ENCODE measurements around the gene FOXK2. TPM values are rescaled to one million over a fixed set of nuclear protein-coding genes. Genes with fewer than 3 reads are reported as not detected.

The FOXK2 gene
- total RNA-seq, 1 donor from 2014 or later, result 95.2 TPM

DNA sequence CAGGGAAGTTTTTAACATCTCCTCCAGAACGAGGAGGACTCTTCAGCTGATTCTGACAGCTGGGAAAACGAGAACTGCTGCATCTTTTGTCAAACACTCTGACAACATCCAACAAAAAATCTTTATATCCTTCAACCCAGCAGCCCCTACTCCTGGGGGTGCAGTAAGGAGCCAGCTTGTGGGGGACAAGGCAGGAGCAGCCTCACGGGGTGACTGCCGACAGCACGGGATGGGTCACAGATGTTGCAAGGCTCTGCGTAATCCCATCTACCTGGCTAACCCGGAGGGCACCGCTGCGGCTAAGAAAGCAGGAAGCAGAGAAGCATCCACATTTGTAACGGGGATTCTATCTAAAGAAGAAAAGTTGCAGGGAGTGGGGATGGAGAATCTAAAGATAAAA lies 100.1 kb downstream of the FOXK2 start:
- intact Hi-C loops (cut with micrococcal nuclease), result no loop called here
- Mint-ChIP-seq H3K27me3 (ENCODE audit: low read depth) (no peaks in the 10 kb centered on the region), H3K9me3 (no peaks in the 10 kb centered on the region)

GRCh38 chr17:82623707-82624106 lies 104.2 kb downstream of the FOXK2 start:
- H3K9me3 Mint-ChIP-seq, result no peaks in the 10 kb centered on the region
- no peak overlapping the region for H3K27ac Mint-ChIP-seq
- H3K36me3 Mint-ChIP-seq (ENCODE audit: low read depth), result peaks cover 70% of the 10 kb centered on the region
- DNase-seq (ENCODE audit: low spot score), result no peak
- intact Hi-C loops (cut with micrococcal nuclease), result no loop called here
- H3K4me1 Mint-ChIP-seq (ENCODE audit: low read depth), result no peaks in the 10 kb centered on the region
- H3K27me3 Mint-ChIP-seq (ENCODE audit: low read depth), result no peaks in the 10 kb centered on the region
- no peak overlapping the region for H3K4me3 Mint-ChIP-seq (ENCODE audit: low read depth)

More for the DNA sequence above, 100.1 kb downstream of the FOXK2 start:
- Mint-ChIP-seq H3K4me3 (ENCODE audit: low read depth) (no peak overlapping the region), H3K4me1 (ENCODE audit: low read depth) (no peaks in the 10 kb centered on the region), H3K36me3 (ENCODE audit: low read depth) (peaks cover 70% of the 10 kb centered on the region), H3K27ac (no peak overlapping the region)
- no peak for DNase-seq (ENCODE audit: low spot score)

- intact Hi-C loops (cut with micrococcal nuclease), result no loop called here
- peaks cover 66% of the 10 kb centered on the region for H3K36me3 Mint-ChIP-seq (ENCODE audit: low read depth)
- H3K27ac Mint-ChIP-seq, result no peak overlapping the region
- no peaks in the 10 kb centered on the region for H3K27me3 Mint-ChIP-seq (ENCODE audit: low read depth)
- no peaks in the 10 kb centered on the region for H3K4me1 Mint-ChIP-seq (ENCODE audit: low read depth)
- no peak for DNase-seq (ENCODE audit: low spot score)
- no peak overlapping the region for H3K4me3 Mint-ChIP-seq (ENCODE audit: low read depth)
- H3K9me3 Mint-ChIP-seq, result no peaks in the 10 kb centered on the region
Observed at GRCh38 chr17:82627405-82627804, 107.9 kb downstream of the FOXK2 start.

DNA sequence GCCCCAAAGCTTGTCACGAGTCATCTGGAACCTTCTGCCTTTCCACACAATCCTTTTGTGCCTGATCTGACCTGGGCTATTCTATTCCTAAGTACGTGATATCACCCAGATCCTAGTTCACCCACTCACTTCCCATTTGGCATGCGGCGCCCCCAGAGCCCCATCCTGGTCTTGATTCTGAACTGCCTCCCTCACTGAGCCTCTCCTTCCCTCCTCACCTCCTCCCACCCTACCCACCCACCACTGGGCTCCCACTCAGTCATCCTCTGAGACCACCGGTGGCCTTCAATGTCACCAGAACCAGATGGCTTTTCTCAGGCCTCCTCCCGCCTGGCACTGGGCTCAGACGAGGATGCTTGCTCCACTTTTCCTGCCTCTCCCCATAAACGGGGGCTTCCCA lies 110.2 kb downstream of the FOXK2 start:
- no peaks in the 10 kb centered on the region for H3K27me3 Mint-ChIP-seq (ENCODE audit: low read depth)
- no peak overlapping the region for H3K4me3 Mint-ChIP-seq (ENCODE audit: low read depth)
- DNase-seq (ENCODE audit: low spot score), result no peak
- H3K36me3 Mint-ChIP-seq (ENCODE audit: low read depth), result peaks cover 64% of the 10 kb centered on the region
- H3K4me1 Mint-ChIP-seq (ENCODE audit: low read depth), result peaks cover 2% of the 10 kb centered on the region
- H3K9me3 Mint-ChIP-seq, result no peaks in the 10 kb centered on the region
- H3K27ac Mint-ChIP-seq, result no peak overlapping the region
- intact Hi-C loops (cut with micrococcal nuclease), result no loop called here

DNA sequence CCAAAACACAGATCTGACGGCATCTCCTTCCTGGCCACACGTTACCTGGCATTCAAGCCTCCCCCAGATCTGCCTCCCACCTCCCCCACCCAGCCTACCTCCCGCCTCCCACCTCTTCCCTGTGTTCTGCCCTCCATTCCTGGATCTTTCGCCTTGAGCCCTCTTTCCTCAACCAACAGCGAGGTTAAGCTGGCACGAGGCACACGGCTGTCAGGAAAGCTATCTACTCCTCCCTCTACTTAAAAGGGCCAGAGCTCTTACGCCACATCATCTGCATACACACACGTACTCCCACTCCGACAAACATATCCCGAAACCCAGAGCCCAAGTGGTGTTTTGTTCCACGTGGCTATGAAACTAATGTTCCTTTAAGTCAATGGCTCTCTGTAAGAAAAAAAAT lies 110.7 kb downstream of the FOXK2 start:
- H3K4me3 Mint-ChIP-seq (ENCODE audit: low read depth), result no peak overlapping the region
- H3K36me3 Mint-ChIP-seq (ENCODE audit: low read depth), result peaks cover 61% of the 10 kb centered on the region
- H3K4me1 Mint-ChIP-seq (ENCODE audit: low read depth), result peaks cover 2% of the 10 kb centered on the region
- no peak for DNase-seq (ENCODE audit: low spot score)
- no peak overlapping the region for H3K27ac Mint-ChIP-seq
- intact Hi-C loops (cut with micrococcal nuclease), result no loop called here
- H3K27me3 Mint-ChIP-seq (ENCODE audit: low read depth), result no peaks in the 10 kb centered on the region
- no peaks in the 10 kb centered on the region for H3K9me3 Mint-ChIP-seq

DNA sequence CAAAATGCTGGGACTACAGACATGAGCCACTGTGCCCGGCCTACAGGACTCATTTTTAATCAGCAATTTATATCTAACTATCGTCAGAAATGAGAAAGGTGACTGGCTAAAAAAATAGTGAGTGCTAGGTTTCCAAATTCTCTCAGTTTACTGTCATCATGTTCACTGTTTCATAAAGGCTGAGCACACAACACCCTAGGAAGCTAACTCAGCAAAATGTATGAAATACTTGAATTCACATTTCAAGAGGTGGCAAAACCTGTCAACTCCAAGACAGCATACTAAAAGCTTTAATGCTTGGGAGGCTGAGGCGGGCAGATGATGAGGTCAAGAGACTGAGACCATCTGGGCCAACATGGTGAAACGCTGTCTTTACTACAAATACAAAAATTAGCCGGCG lies 112.0 kb downstream of the FOXK2 start:
- peaks cover 60% of the 10 kb centered on the region for H3K36me3 Mint-ChIP-seq (ENCODE audit: low read depth)
- H3K27me3 Mint-ChIP-seq (ENCODE audit: low read depth), result no peaks in the 10 kb centered on the region
- H3K4me3 Mint-ChIP-seq (ENCODE audit: low read depth), result no peak overlapping the region
- no peaks in the 10 kb centered on the region for H3K9me3 Mint-ChIP-seq
- DNase-seq (ENCODE audit: low spot score), result no peak
- H3K27ac Mint-ChIP-seq, result no peak overlapping the region
- intact Hi-C loops (cut with micrococcal nuclease), result no loop called here
- H3K4me1 Mint-ChIP-seq (ENCODE audit: low read depth), result peaks cover 3% of the 10 kb centered on the region

DNA sequence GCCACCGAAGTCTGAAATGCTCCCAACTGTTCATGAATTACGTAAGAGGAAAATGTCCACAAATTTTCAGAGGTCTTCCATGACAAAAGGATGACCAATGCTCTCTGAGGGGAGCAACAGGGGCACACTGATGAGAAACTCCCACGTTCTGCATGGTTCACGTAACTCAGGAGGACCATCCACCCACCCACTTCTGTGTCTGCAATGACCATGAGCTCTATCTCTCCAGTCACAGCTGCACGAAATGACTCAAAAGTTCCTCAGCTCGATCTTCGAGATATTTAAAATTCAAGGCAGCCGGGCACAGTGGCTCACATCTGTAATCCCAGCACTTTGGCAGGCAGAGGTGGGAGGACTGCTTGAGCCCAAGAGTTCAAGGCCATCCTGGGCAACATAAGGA lies 112.9 kb downstream of the FOXK2 start:
- DNase-seq (ENCODE audit: low spot score), result no peak
- H3K4me3 Mint-ChIP-seq (ENCODE audit: low read depth), result no peak overlapping the region
- H3K27ac Mint-ChIP-seq, result no peak overlapping the region
- H3K27me3 Mint-ChIP-seq (ENCODE audit: low read depth), result no peaks in the 10 kb centered on the region
- H3K4me1 Mint-ChIP-seq (ENCODE audit: low read depth), result peaks cover 7% of the 10 kb centered on the region
- H3K9me3 Mint-ChIP-seq, result no peaks in the 10 kb centered on the region
- intact Hi-C loops (cut with micrococcal nuclease), result no loop called here
- peaks cover 60% of the 10 kb centered on the region for H3K36me3 Mint-ChIP-seq (ENCODE audit: low read depth)

DNA sequence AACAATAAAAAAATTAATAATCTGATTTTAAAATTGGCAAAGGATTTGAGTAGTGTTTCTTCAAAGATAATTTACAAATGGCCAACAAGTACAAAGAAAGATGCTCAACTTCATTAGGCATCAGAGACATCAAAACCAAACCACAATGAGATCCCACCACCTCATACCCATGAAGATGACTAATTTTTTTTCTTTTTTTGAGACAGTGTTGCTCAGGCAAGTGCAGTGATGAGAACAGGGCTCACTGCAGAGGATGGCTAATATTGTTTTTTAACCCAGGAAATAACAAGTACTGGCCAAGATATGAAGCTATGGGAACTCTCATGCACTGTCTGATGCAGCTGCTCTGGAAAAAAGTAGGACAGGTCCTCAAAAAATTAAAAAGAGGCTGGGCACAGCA lies 113.8 kb downstream of the FOXK2 start:
- Mint-ChIP-seq H3K27me3 (ENCODE audit: low read depth) (no peaks in the 10 kb centered on the region), H3K9me3 (no peaks in the 10 kb centered on the region), H3K4me3 (ENCODE audit: low read depth) (no peak overlapping the region), H3K27ac (no peak overlapping the region), H3K36me3 (ENCODE audit: low read depth) (peaks cover 56% of the 10 kb centered on the region), H3K4me1 (ENCODE audit: low read depth) (peaks cover 8% of the 10 kb centered on the region)
- intact Hi-C loops (cut with micrococcal nuclease), result no loop called here
- DNase-seq (ENCODE audit: low spot score), result no peak

- no peak overlapping the region for H3K4me3 Mint-ChIP-seq (ENCODE audit: low read depth)
- no peaks in the 10 kb centered on the region for H3K9me3 Mint-ChIP-seq
- intact Hi-C loops (cut with micrococcal nuclease), result no loop called here
- H3K27me3 Mint-ChIP-seq (ENCODE audit: low read depth), result no peaks in the 10 kb centered on the region
- H3K36me3 Mint-ChIP-seq (ENCODE audit: low read depth), result peaks cover 60% of the 10 kb centered on the region
- DNase-seq (ENCODE audit: low spot score), result no peak
- peak overlapping the region; percentile 44 for H3K27ac Mint-ChIP-seq
- H3K4me1 Mint-ChIP-seq (ENCODE audit: low read depth), result peaks cover 8% of the 10 kb centered on the region
Observed at GRCh38 chr17:82636626-82637598, 117.4 kb downstream of the FOXK2 start.

- Mint-ChIP-seq H3K9me3 (no peaks in the 10 kb centered on the region), H3K36me3 (ENCODE audit: low read depth) (peaks cover 65% of the 10 kb centered on the region), H3K4me1 (ENCODE audit: low read depth) (peaks cover 8% of the 10 kb centered on the region), H3K27ac (no peak overlapping the region), H3K27me3 (ENCODE audit: low read depth) (no peaks in the 10 kb centered on the region), H3K4me3 (ENCODE audit: low read depth) (no peak overlapping the region)
- intact Hi-C loops (cut with micrococcal nuclease), result no loop called here
- DNase-seq (ENCODE audit: low spot score), result no peak
Observed at GRCh38 chr17:82638183-82638773, 118.7 kb downstream of the FOXK2 start.

DNA sequence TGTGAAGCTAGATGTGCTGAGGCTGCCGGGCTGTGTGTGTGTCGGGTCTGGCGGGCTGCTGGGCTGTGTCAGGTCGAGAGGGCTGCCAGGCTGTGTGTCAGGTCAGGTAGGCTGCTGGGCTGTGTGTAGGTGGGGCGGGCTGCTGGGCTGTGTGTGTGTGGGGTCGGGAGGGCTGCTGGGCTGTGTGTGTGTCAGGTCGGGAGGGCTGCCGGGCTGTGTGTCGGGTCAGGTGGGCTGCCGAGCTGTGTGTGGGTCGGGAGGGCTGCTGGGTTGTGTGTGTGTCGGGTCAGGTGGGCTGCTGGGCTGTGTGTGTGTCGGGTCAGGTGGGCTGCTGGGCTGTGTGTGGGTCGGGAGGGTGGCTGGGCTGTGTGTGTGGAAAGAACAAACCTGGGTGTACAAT lies 120.1 kb downstream of the FOXK2 start:
- Mint-ChIP-seq H3K27ac (no peak overlapping the region), H3K27me3 (ENCODE audit: low read depth) (no peaks in the 10 kb centered on the region), H3K9me3 (no peaks in the 10 kb centered on the region), H3K4me3 (ENCODE audit: low read depth) (no peak overlapping the region), H3K4me1 (ENCODE audit: low read depth) (peaks cover 7% of the 10 kb centered on the region), H3K36me3 (ENCODE audit: low read depth) (peaks cover 67% of the 10 kb centered on the region)
- intact Hi-C loops (cut with micrococcal nuclease), result no loop called here
- DNase-seq (ENCODE audit: low spot score), result no peak

GRCh38 chr17:82640036-82640435 lies 120.5 kb downstream of the FOXK2 start:
- intact Hi-C loops (cut with micrococcal nuclease), result no loop called here
- DNase-seq (ENCODE audit: low spot score), result no peak
- Mint-ChIP-seq H3K36me3 (ENCODE audit: low read depth) (peaks cover 65% of the 10 kb centered on the region), H3K4me3 (ENCODE audit: low read depth) (no peak overlapping the region), H3K9me3 (no peaks in the 10 kb centered on the region), H3K4me1 (ENCODE audit: low read depth) (peaks cover 5% of the 10 kb centered on the region), H3K27ac (no peak overlapping the region), H3K27me3 (ENCODE audit: low read depth) (no peaks in the 10 kb centered on the region)

- peaks cover 11% of the 10 kb centered on the region for H3K4me1 Mint-ChIP-seq (ENCODE audit: low read depth)
- no peak for DNase-seq (ENCODE audit: low spot score)
- no peaks in the 10 kb centered on the region for H3K9me3 Mint-ChIP-seq
- intact Hi-C loops (cut with micrococcal nuclease), result no loop called here
- peaks cover 72% of the 10 kb centered on the region for H3K36me3 Mint-ChIP-seq (ENCODE audit: low read depth)
- H3K27ac Mint-ChIP-seq, result no peak overlapping the region
- H3K27me3 Mint-ChIP-seq (ENCODE audit: low read depth), result no peaks in the 10 kb centered on the region
- H3K4me3 Mint-ChIP-seq (ENCODE audit: low read depth), result no peak overlapping the region
Observed at GRCh38 chr17:82642022-82642421, 122.5 kb downstream of the FOXK2 start.
